Trophoblast cell (in vitro differentiated cells and primary cell): Measurements from ENCODE around the gene ABLIM3.

Experiments used
- DNase-seq, 2 donors: peaks; one replicate each; pipeline ENCODE4 v3.0.0-alpha.2; 2016
- H2AFZ ChIP-seq: 2 replicates; pipeline ENCODE4 v1.6.1; 2013; ENCODE audit warnings: low read length, moderate library complexity, mild to moderate bottlenecking; ENCODE audit not compliant: insufficient read depth, poor library complexity
- H2AK5ac ChIP-seq: 2 replicates; pipeline ENCODE4 v1.6.1; 2013; ENCODE audit warnings: mild to moderate bottlenecking, low read length
- H2BK120ac ChIP-seq: 2 replicates; pipeline ENCODE4 v1.6.1; 2013; ENCODE audit warnings: low read length, mild to moderate bottlenecking, moderate library complexity; ENCODE audit not compliant: insufficient read depth, poor library complexity
- H2BK12ac ChIP-seq: 2 replicates; pipeline ENCODE4 v1.6.1; 2013; ENCODE audit warnings: mild to moderate bottlenecking, low read length, moderate library complexity
- H2BK5ac ChIP-seq: 2 replicates; pipeline ENCODE4 v1.6.1; 2013; ENCODE audit warnings: low read length, low read depth, moderate library complexity, mild to moderate bottlenecking; ENCODE audit not compliant: poor library complexity
- H3K14ac ChIP-seq: 2 replicates; pipeline ENCODE4 v1.6.1; 2013; ENCODE audit warnings: mild to moderate bottlenecking, low read length
- H3K18ac ChIP-seq: 2 replicates; pipeline ENCODE4 v1.6.1; 2013; ENCODE audit warnings: mild to moderate bottlenecking, low read length
- H3K23ac ChIP-seq: 2 replicates; pipeline ENCODE4 v1.6.1; 2013; ENCODE audit warnings: low read length
- H3K27ac ChIP-seq: 2 replicates; pipeline ENCODE4 v1.5.1; 2013; ENCODE audit warnings: low read depth, mild to moderate bottlenecking, inconsistent platforms, low read length, moderate library complexity
- H3K27me3 ChIP-seq: 2 replicates; pipeline ENCODE4 v1.6.1; 2013; ENCODE audit warnings: inconsistent platforms, mild to moderate bottlenecking, low read length, moderate library complexity; ENCODE audit not compliant: insufficient read depth
- H3K36me3 ChIP-seq, 2 experiments: 1 replicate in 1 of 2; 2 replicates in 1 of 2; pipeline ENCODE4 v1.6.1; 2013; ENCODE audit warnings: low read length in 2 of 2, mild to moderate bottlenecking in 2 of 2, moderate library complexity in 1 of 2; ENCODE audit not compliant: insufficient read depth in 2 of 2, control insufficient read depth in 1 of 2
- H3K4ac ChIP-seq: 2 replicates; pipeline ENCODE4 v1.6.1; 2013; ENCODE audit warnings: low read depth, mild to moderate bottlenecking, low read length, moderate library complexity
- H3K4me1 ChIP-seq, 2 experiments: 1 replicate in 1 of 2; 2 replicates in 1 of 2; pipeline ENCODE4 v1.6.1; 2013; ENCODE audit warnings: low read length in 2 of 2, mild to moderate bottlenecking in 2 of 2, moderate library complexity in 1 of 2; ENCODE audit not compliant: insufficient read depth in 2 of 2, control insufficient read depth in 1 of 2
- H3K4me2 ChIP-seq: 2 replicates; pipeline ENCODE4 v1.6.1; 2013; ENCODE audit warnings: inconsistent platforms, mild to moderate bottlenecking, low read length, moderate library complexity
- H3K4me3 ChIP-seq: 2 replicates; pipeline ENCODE4 v1.5.1; 2013; ENCODE audit warnings: mild to moderate bottlenecking, low read depth, low read length, inconsistent platforms
- H3K79me1 ChIP-seq: one replicate; pipeline ENCODE4 v1.6.1; 2013; ENCODE audit warnings: low read length
- H3K79me2 ChIP-seq: 2 replicates; pipeline ENCODE4 v1.6.1; 2013; ENCODE audit warnings: low read length, mild to moderate bottlenecking; ENCODE audit not compliant: control insufficient read depth, insufficient read depth, poor library complexity
- H3K9ac ChIP-seq: 2 replicates; pipeline ENCODE4 v1.6.1; 2013; ENCODE audit warnings: mild to moderate bottlenecking, low read length
- H3K9me3 ChIP-seq: 2 replicates; pipeline ENCODE4 v1.6.1; 2013; ENCODE audit warnings: low read depth, mild to moderate bottlenecking, control low read depth, inconsistent platforms, low read length; ENCODE audit not compliant: insufficient read depth
- H4K12ac ChIP-seq: 2 replicates; pipeline ENCODE4 v1.6.1; 2013; ENCODE audit warnings: low read depth, mild to moderate bottlenecking, low read length, moderate library complexity
- H4K8ac ChIP-seq: 2 replicates; pipeline ENCODE4 v1.6.1; 2013; ENCODE audit warnings: low read depth, mild to moderate bottlenecking, low read length, moderate library complexity
- H4K91ac ChIP-seq: one replicate; pipeline ENCODE4 v1.6.1; 2013; ENCODE audit warnings: low read depth, mild to moderate bottlenecking, low read length, moderate library complexity
- WGBS: extraction: QIAGEN DNeasy Blood & Tissue Kit; methylation state at CpG from one replicate; pipeline ENCODE4 v1.1.7; 2013; ENCODE audit warnings: missing lambda C conversion rate; ENCODE audit not compliant: insufficient read length, insufficient coverage; ENCODE audit errors: extremely low coverage; 5-methylcytosine and 5-hydroxymethylcytosine counted together

Gene ABLIM3

DNA sequence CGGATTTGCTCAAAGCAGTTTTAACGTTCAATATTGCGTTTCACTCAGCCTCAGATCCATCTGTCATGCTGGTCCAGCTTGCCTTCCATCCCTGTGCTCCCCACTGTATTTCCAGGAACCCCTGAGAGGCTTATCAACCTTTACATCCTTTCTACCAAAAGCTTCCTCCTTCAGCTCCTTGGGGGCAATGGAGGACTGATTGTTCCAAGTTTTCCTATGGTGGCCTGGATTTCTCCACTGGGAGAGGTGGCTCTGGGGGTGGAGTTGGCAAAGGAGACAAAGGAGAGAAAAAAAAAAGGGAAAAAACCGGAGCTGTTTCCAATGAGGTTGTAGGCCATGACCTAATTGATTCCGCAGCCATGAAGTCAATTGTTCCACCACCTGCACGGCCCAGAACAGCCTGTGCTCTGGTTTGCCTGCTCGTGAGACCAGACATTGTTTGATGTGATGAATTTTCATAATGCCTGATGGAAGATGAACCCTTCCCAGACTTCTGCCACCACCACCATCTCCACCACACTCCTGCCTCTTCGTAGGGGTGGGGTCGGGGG is 54.1 kb downstream of the ABLIM3 start:
- H3K4me2 ChIP-seq: no peak overlapping the region

DNA sequence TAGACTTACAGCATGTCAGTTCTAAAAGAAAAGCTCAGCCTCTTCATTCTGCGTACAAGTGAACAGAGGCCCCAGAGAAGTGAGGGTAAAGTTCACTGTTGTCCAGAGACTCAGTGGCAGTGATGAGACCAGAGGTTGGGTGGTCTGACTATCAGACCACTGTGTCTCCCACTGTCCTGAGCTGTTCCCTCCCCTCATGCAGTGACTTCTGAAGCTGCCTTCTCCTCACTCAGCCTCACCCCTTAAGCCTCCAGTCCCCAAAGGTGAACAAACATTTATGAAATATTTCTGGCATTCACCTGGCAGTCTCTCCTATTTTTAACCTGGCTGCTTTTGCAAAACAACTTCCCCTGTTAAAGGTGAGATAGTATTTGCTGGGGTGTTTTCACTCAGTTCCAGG is 54.7 kb downstream of the ABLIM3 start:
- no peak overlapping the region for H2AFZ ChIP-seq
- WGBS: no CpG with 5 or more reads among the region's 1 CpG

More for the DNA sequence above, 54.1 kb downstream of the ABLIM3 start:
- DNase-seq: no peak
- Histone ChIP-seq H3K4ac (no peak overlapping the region), H3K79me2 (no peaks in the 10 kb centered on the region), H3K14ac (no peak overlapping the region), H2BK120ac (no peak overlapping the region), H4K8ac (no peak overlapping the region), H4K12ac (no peak overlapping the region), H3K23ac (no peak overlapping the region), H3K27ac (no peak overlapping the region), H2AFZ (no peak overlapping the region), H2BK12ac (no peak overlapping the region), H3K79me1 (no peaks in the 10 kb centered on the region), H2BK5ac (no peak overlapping the region), H3K9ac (no peak overlapping the region), H3K18ac (no peak overlapping the region), H3K4me1 (no peaks in the 10 kb centered on the region), H3K9me3 (no peaks in the 10 kb centered on the region), H3K27me3 (no peaks in the 10 kb centered on the region), H3K4me3 (no peak overlapping the region), H2AK5ac (no peak overlapping the region), H4K91ac (no peak overlapping the region), H3K36me3 (no peaks in the 10 kb centered on the region)
- no CpG with 5 or more reads among the region's 9 CpGs for WGBS

DNA sequence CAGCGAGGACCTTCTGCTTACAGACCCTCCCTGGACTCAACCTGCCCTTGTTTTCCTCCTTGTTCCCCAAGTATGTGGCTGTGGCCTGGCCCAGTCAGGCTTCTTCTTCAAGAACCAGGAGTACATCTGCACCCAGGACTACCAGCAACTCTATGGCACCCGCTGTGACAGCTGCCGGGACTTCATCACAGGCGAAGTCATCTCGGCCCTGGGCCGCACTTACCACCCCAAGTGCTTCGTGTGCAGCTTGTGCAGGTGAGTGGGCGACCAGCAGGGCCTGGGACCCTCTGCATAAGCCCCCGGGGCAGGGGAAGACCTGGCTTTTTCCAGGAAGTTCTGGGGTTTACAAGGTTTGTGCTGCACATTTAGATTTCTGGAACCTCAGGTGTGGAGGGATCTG is 56.9 kb downstream of the ABLIM3 start:
- H3K9ac ChIP-seq: no peak overlapping the region

More for the DNA sequence above, 54.7 kb downstream of the ABLIM3 start:
- Histone ChIP-seq H2BK120ac (no peak overlapping the region), H2BK12ac (no peak overlapping the region), H3K23ac (no peak overlapping the region), H3K9ac (no peak overlapping the region), H4K12ac (no peak overlapping the region), H2AK5ac (no peak overlapping the region), H3K18ac (no peak overlapping the region), H3K14ac (no peak overlapping the region), H3K36me3 (no peaks in the 10 kb centered on the region), H3K9me3 (no peaks in the 10 kb centered on the region), H3K4ac (no peak overlapping the region), H3K79me2 (no peaks in the 10 kb centered on the region), H2BK5ac (no peak overlapping the region), H4K8ac (no peak overlapping the region), H3K27ac (no peak overlapping the region), H3K79me1 (no peaks in the 10 kb centered on the region), H4K91ac (no peak overlapping the region), H3K4me2 (no peak overlapping the region), H3K4me1 (no peaks in the 10 kb centered on the region), H3K27me3 (no peaks in the 10 kb centered on the region), H3K4me3 (no peak overlapping the region)
- DNase-seq: no peak

DNA sequence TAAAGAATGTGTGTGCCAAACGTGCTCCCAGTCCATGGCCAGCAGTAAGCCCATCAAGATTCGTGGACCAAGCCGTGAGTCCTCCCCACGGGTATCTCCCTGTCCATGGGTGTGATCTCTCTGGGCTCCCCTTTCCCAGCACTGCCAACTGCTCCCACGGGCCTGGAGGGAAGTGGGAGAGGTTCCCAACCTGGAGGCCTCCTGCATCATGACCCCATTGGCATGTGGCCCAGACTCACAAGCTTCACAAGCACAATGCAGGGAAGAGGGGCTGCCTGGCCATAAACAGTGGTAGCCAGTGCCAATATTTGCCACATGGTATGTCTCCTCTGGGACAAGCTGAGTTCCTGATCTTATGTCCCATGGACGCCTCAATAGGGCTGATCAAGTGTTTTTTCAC is 59.1 kb downstream of the ABLIM3 start:
- Histone ChIP-seq H3K27ac (no peak overlapping the region), H2BK120ac (no peak overlapping the region), H3K14ac (no peak overlapping the region), H3K9ac (no peak overlapping the region), H3K9me3 (peaks cover 3% of the 10 kb centered on the region), H2AK5ac (no peak overlapping the region), H3K36me3 (no peaks in the 10 kb centered on the region), H3K4me2 (no peak overlapping the region), H3K79me2 (no peaks in the 10 kb centered on the region), H3K4me3 (no peak overlapping the region), H3K79me1 (no peaks in the 10 kb centered on the region), H3K4me1 (no peaks in the 10 kb centered on the region), H3K4ac (no peak overlapping the region), H3K18ac (no peak overlapping the region), H2BK5ac (no peak overlapping the region), H4K8ac (no peak overlapping the region), H2BK12ac (no peak overlapping the region), H3K27me3 (no peaks in the 10 kb centered on the region), H4K12ac (no peak overlapping the region), H4K91ac (no peak overlapping the region), H2AFZ (no peak overlapping the region), H3K23ac (no peak overlapping the region)
- DNase-seq: no peak
- no CpG with 5 or more reads among the region's 6 CpGs for WGBS

More for the DNA sequence above, 56.9 kb downstream of the ABLIM3 start:
- Histone ChIP-seq H2AK5ac (no peak overlapping the region), H3K14ac (no peak overlapping the region), H3K4me1 (no peaks in the 10 kb centered on the region), H3K4me2 (no peak overlapping the region), H4K12ac (no peak overlapping the region), H2AFZ (no peak overlapping the region), H3K36me3 (no peaks in the 10 kb centered on the region), H4K8ac (no peak overlapping the region), H2BK12ac (no peak overlapping the region), H3K4ac (no peak overlapping the region), H3K9me3 (peaks cover under 1% of the 10 kb centered on the region), H3K79me2 (no peaks in the 10 kb centered on the region), H3K18ac (no peak overlapping the region), H3K4me3 (no peak overlapping the region), H3K79me1 (no peaks in the 10 kb centered on the region), H2BK5ac (no peak overlapping the region), H3K27ac (no peak overlapping the region), H3K27me3 (no peaks in the 10 kb centered on the region), H4K91ac (no peak overlapping the region), H2BK120ac (no peak overlapping the region), H3K23ac (no peak overlapping the region)
- no CpG with 5 or more reads among the region's 9 CpGs for WGBS
- no peak for DNase-seq
